Measurements from ENCODE around the gene HERC5.

The HERC5 gene

GRCh38 chr4:88414755-88415154, 42.2 kb upstream of the HERC5 start:
- Histone ChIP-seq H3K36me3 (no peaks in the 10 kb centered on the region), H3K27ac (no peak overlapping the region), H3K4me3 (ENCODE audit: low read depth, low read length) (no peak overlapping the region), H3K9me3 (ENCODE audit: severe bottlenecking) (no peaks in the 10 kb centered on the region), H3K27me3 (ENCODE audit: insufficient read depth, low read depth, severe bottlenecking) (no peaks in the 10 kb centered on the region)
- no peak for DNase-seq
- TF ChIP-seq, protein P1, sequence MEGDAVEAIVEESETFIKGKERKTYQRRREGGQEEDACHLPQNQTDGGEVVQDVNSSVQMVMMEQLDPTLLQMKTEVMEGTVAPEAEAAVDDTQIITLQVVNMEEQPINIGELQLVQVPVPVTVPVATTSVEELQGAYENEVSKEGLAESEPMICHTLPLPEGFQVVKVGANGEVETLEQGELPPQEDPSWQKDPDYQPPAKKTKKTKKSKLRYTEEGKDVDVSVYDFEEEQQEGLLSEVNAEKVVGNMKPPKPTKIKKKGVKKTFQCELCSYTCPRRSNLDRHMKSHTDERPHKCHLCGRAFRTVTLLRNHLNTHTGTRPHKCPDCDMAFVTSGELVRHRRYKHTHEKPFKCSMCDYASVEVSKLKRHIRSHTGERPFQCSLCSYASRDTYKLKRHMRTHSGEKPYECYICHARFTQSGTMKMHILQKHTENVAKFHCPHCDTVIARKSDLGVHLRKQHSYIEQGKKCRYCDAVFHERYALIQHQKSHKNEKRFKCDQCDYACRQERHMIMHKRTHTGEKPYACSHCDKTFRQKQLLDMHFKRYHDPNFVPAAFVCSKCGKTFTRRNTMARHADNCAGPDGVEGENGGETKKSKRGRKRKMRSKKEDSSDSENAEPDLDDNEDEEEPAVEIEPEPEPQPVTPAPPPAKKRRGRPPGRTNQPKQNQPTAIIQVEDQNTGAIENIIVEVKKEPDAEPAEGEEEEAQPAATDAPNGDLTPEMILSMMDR (IDR thresholded peaks at IDR 0.05; ENCODE audit: low read depth, low read length) = no peak

GRCh38 chr4:88415982-88416381, 40.9 kb upstream of the HERC5 start:
- no peaks in the 10 kb centered on the region for H3K27me3 ChIP-seq (ENCODE audit: insufficient read depth, low read depth, severe bottlenecking)
- TF ChIP-seq, protein P1 (IDR thresholded peaks at IDR 0.05; ENCODE audit: low read depth, low read length) = no peak
- no peak overlapping the region for H3K4me3 ChIP-seq (ENCODE audit: low read depth, low read length)

GRCh38 chr4:88418411-88418810, 38.5 kb upstream of the HERC5 start:
- DNase-seq = no peak
- Histone ChIP-seq H3K27me3 (ENCODE audit: insufficient read depth, low read depth, severe bottlenecking) (no peaks in the 10 kb centered on the region), H3K27ac (no peak overlapping the region), H3K36me3 (no peaks in the 10 kb centered on the region), H3K9me3 (ENCODE audit: severe bottlenecking) (no peaks in the 10 kb centered on the region), H3K4me3 (ENCODE audit: low read depth, low read length) (no peak overlapping the region)
- TF ChIP-seq, protein P1 (IDR thresholded peaks at IDR 0.05; ENCODE audit: low read depth, low read length) = no peak

More at GRCh38 chr4:88415982-88416381, 40.9 kb upstream of the HERC5 start:
- Histone ChIP-seq H3K36me3 (no peaks in the 10 kb centered on the region), H3K27ac (no peak overlapping the region), H3K9me3 (ENCODE audit: severe bottlenecking) (no peaks in the 10 kb centered on the region)
- DNase-seq = no peak

GRCh38 chr4:88419874-88420273, 37.0 kb upstream of the HERC5 start:
- Histone ChIP-seq H3K4me3 (ENCODE audit: low read depth, low read length) (no peak overlapping the region), H3K27me3 (ENCODE audit: insufficient read depth, low read depth, severe bottlenecking) (no peaks in the 10 kb centered on the region), H3K36me3 (no peaks in the 10 kb centered on the region), H3K27ac (no peak overlapping the region), H3K9me3 (ENCODE audit: severe bottlenecking) (no peaks in the 10 kb centered on the region)
- no peak for DNase-seq
- TF ChIP-seq, protein P1 (IDR thresholded peaks at IDR 0.05; ENCODE audit: low read depth, low read length) = no peak

DNA sequence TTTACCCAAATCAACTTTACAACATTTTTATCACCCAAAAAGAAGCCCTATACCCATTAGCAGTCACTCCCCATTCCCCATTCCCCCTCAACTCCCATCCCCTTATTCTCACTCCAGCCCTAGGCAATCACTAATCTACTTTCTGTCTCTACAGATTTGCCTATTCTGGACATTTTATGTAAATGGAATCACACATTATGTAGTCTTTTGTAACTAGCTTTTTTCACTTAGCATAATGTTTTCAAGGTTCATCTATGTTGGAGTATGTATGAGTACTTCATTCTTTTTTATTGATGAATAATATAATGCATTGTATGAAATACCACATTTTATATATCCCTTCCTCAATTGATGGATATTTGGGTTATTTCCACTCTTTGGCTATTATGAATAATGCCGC, 36.1 kb upstream of the HERC5 start:
- Histone ChIP-seq H3K27ac (no peak overlapping the region), H3K4me3 (ENCODE audit: low read depth, low read length) (no peak overlapping the region), H3K36me3 (no peaks in the 10 kb centered on the region), H3K9me3 (ENCODE audit: severe bottlenecking) (no peaks in the 10 kb centered on the region), H3K27me3 (ENCODE audit: insufficient read depth, low read depth, severe bottlenecking) (no peaks in the 10 kb centered on the region)
- no peak for DNase-seq
- TF ChIP-seq, protein P1 (IDR thresholded peaks at IDR 0.05; ENCODE audit: low read depth, low read length) = no peak

GRCh38 chr4:88422403-88422802, 34.5 kb upstream of the HERC5 start:
- Histone ChIP-seq H3K27me3 (ENCODE audit: insufficient read depth, low read depth, severe bottlenecking) (no peaks in the 10 kb centered on the region), H3K4me3 (ENCODE audit: low read depth, low read length) (no peak overlapping the region), H3K36me3 (no peaks in the 10 kb centered on the region), H3K9me3 (ENCODE audit: severe bottlenecking) (no peaks in the 10 kb centered on the region), H3K27ac (no peak overlapping the region)
- TF ChIP-seq, protein P1 (IDR thresholded peaks at IDR 0.05; ENCODE audit: low read depth, low read length) = no peak
- no peak for DNase-seq
